Esophagus squamous epithelium (tissue), 5 donors: ENCODE measurements around the gene HACD4. TPM values are rescaled to one million over a fixed set of nuclear protein-coding genes. Genes with fewer than 3 reads are reported as not detected.

Experiments
- DNase-seq: peaks from one replicate; lab custom pipeline; 2025; lab: John Stamatoyannopoulos, UW
- H3K27ac ChIP-seq, 4 donors: fragments of 200-600 bp; sonication (generic); one replicate each; pipeline ENCODE4 v1.5.1; 2016 to 2019; ENCODE audit warnings: mild to moderate bottlenecking in 1 of 4
- H3K27me3 ChIP-seq, 4 donors: fragments of 200-600 bp; sonication (generic); 1 replicate in 3 of 4; 2 replicates in 1 of 4; pipeline versions ENCODE4 v1.5.1 to v1.6.0; 2017 to 2021; ENCODE audit warnings: antibody characterized with exemption in 1 of 4
- H3K36me3 ChIP-seq, 3 donors: fragments of 200-600 bp; sonication (generic); one replicate each; pipeline ENCODE4 v1.5.1; 2016 to 2019
- H3K4me1 ChIP-seq, 3 donors: fragments of 200-600 bp; sonication (generic); one replicate each; pipeline ENCODE4 v1.5.1; 2017 to 2019
- H3K4me3 ChIP-seq, 4 donors: fragments of 200-600 bp; sonication (generic); 1 replicate in 3 of 4; 2 replicates in 1 of 4; pipeline ENCODE4 v1.5.1; 2016 to 2019; ENCODE audit warnings: mild to moderate bottlenecking in 2 of 4, moderate library complexity in 1 of 4
- H3K9me3 ChIP-seq, 3 donors: fragments of 200-600 bp; sonication (generic); one replicate each; pipeline ENCODE4 v1.5.1; 2016 to 2019
- POLR2A ChIP-seq, 4 donors: fragments of 450-650 bp; IDR thresholded peaks; one replicate each; pipeline ENCODE4 v1.6.1; 2017; ENCODE audit warnings: antibody characterized with exemption in 4 of 4, mild to moderate bottlenecking in 4 of 4, moderate library complexity in 3 of 4
- WGBS, 2 donors: methylation state at CpG; one replicate each; pipeline ENCODE4 v1.1.5; 2018; 5-methylcytosine and 5-hydroxymethylcytosine counted together
- intact Hi-C: fragments of 100-400 bp; cut with DNase I; formaldehyde crosslinking; loops from one replicate; pipeline ENCODE4 v1.15.0; 2022
- total RNA-seq, 4 donors: library from RNA; depleted of rRNA; stranded (reverse); fragments of >200 nt; gene quantifications; one replicate each; pipeline ENCODE4 v1.1.0, GENCODE V29; 2016
- TF ChIP-seq, protein P1 (sequence below), 6 experiments: fragments of 450-650 bp in 4 of 6; fragments of 200-600 bp in 2 of 6; sonication (generic) in 2 of 6; IDR thresholded peaks; one replicate each; pipeline ENCODE4 v1.5.1; 2016 to 2019; ENCODE audit warnings: antibody characterized with exemption in 6 of 6, mild to moderate bottlenecking in 4 of 6, moderate library complexity in 4 of 6
- donor health status: DM: yes; HTN: yes; CAD: no.

The HACD4 gene
- total RNA-seq, 4 donors from 2014 or later, result 0.97 to 3.8 (median 2.5) TPM

DNA sequence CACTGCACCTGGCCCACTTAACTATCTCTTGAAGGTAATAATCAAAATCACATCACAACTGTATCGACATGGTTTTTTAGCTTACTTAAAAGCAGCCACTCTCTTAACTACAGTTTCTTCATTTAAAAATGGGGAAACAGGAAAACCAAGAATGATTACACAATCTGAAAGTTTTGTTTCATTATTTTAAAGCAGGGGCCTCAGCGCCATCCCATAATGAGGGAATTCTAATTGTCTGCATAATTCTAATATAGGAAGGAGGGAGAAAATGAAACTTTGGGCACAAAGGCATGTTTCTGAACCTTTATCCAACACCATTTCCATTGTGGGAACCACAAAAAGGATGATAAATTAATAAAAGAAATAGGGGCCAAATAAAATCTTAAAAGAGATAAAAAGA is 7.6 kb downstream of the HACD4 start:
- no peak overlapping the region for H3K4me3 ChIP-seq
- TF ChIP-seq POLR2A (IDR thresholded peaks at IDR 0.05), result no peak
- TF ChIP-seq, protein P1, sequence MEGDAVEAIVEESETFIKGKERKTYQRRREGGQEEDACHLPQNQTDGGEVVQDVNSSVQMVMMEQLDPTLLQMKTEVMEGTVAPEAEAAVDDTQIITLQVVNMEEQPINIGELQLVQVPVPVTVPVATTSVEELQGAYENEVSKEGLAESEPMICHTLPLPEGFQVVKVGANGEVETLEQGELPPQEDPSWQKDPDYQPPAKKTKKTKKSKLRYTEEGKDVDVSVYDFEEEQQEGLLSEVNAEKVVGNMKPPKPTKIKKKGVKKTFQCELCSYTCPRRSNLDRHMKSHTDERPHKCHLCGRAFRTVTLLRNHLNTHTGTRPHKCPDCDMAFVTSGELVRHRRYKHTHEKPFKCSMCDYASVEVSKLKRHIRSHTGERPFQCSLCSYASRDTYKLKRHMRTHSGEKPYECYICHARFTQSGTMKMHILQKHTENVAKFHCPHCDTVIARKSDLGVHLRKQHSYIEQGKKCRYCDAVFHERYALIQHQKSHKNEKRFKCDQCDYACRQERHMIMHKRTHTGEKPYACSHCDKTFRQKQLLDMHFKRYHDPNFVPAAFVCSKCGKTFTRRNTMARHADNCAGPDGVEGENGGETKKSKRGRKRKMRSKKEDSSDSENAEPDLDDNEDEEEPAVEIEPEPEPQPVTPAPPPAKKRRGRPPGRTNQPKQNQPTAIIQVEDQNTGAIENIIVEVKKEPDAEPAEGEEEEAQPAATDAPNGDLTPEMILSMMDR (IDR thresholded peaks at IDR 0.05), result no peak
- peaks cover 0 to 4% (median 0%) of the 10 kb centered on the region in 3 donors for H3K4me1 ChIP-seq
- H3K27me3 ChIP-seq, result no peaks in the 10 kb centered on the region
- 69 to 85% methylated on average over 2 of the region's 2 CpGs for WGBS, 2 donors
- H3K36me3 ChIP-seq, result no peaks in the 10 kb centered on the region
- DNase-seq, result no peak
- H3K27ac ChIP-seq, result no peak overlapping the region
- no peaks in the 10 kb centered on the region for H3K9me3 ChIP-seq
- intact Hi-C loops, result no loop called here

DNA sequence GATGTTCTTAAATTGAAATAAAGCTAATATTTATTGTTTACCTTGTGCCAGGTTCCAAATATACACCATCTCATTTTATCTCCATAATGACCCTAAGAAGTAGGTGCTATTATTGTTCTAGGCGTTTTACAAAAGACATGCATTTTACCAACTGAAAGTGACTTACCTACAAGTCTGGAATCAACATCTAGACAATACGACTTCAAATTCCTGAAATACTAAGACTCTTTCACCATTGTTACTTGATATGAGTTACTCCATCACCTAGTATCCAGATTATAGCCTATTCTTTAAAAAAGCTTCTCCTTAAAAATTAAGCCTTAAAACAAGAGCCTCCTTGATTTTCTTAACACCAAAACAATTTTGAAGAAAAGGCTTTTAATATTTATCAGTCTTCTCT is 13.3 kb downstream of the HACD4 start:
- DNase-seq, result no peak
- Histone ChIP-seq H3K27ac (no peak overlapping the region), H3K36me3 (peaks cover 0 to 12% (median 0%) of the 10 kb centered on the region in 3 donors), H3K27me3 (no peaks in the 10 kb centered on the region), H3K9me3 (no peaks in the 10 kb centered on the region), H3K4me3 (no peak overlapping the region), H3K4me1 (peaks cover 0 to 15% (median 0%) of the 10 kb centered on the region in 3 donors)
- TF ChIP-seq, protein P1 (IDR thresholded peaks at IDR 0.05), result no peak
- intact Hi-C loops, result no loop called here
- WGBS, 2 donors, result 89 to 93% methylated on average over 2 of the region's 2 CpGs

DNA sequence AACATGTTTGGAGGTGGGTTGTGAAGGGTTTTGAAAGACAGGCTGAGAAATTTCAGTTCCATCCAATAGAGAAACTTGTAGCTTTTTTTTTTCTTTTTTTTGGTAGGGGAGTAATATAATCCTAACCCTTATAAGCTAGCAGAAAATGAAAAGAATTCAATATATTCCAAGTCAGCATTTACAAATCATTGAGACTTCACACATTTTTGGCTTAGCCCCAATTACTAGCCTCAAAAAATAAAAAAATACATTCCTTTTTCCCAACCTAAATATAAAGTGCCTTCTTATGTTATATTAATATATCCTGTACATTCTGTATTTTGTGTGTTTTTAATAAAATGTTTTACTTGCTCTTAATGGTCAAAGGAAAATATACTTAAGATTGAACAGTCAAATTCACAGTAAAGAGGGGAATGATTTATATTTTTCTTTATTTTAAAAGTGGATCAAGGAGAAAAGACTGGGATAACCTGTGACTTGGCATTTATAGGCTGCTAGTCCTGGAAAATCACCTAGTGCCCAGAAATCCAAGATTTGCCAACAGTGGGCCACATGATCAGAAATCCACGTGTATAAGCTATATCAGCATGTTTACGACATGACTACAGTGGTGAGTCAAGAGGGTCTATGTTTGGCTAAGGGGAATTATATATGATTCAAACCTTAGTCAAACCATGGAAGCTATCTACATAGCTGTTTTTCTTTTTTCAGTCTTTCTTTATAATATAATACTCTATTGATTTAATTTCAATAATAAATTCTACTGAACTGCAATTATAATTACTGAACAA is 14.5 kb downstream of the HACD4 start:
- no peaks in the 10 kb centered on the region for H3K9me3 ChIP-seq
- H3K27me3 ChIP-seq, result no peaks in the 10 kb centered on the region
- peaks cover 0 to 15% (median 0%) of the 10 kb centered on the region in 3 donors for H3K4me1 ChIP-seq
- no peak overlapping the region for H3K4me3 ChIP-seq
- H3K27ac ChIP-seq, result no peak overlapping the region
- no peak for DNase-seq
- H3K36me3 ChIP-seq, result peaks cover 0 to 12% (median 0%) of the 10 kb centered on the region in 3 donors
- TF ChIP-seq POLR2A (IDR thresholded peaks at IDR 0.05), result no peak
- TF ChIP-seq, protein P1 (IDR thresholded peaks at IDR 0.05), result no peak
- intact Hi-C loops, result no loop called here
- WGBS, 2 donors, result 26 to 39% methylated on average over 2 of the region's 2 CpGs

DNA sequence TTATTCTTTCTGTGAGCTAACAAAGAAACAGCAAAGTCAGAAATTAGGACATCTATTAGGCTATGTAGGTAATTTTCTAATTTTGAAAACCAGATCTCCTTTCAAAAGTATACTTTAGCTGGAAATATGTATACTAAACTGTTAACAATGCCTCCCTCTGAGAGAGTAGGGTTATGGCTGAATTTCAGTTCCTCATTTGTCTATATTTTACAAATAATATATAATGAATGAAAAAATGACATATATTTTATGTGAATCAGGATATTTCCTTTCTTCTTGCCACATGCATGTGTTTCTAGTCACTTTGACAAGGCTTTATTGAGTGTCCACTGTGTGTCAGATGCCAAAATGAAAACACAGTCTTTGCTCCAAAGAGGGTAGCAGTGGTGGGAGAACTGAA is 15.4 kb downstream of the HACD4 start:
- Histone ChIP-seq H3K9me3 (no peaks in the 10 kb centered on the region), H3K4me3 (no peak overlapping the region), H3K27ac (no peak overlapping the region), H3K4me1 (peaks cover 0 to 15% (median 0%) of the 10 kb centered on the region in 3 donors), H3K27me3 (no peaks in the 10 kb centered on the region), H3K36me3 (peaks cover 0 to 18% (median 0%) of the 10 kb centered on the region in 3 donors)
- intact Hi-C loops, result no loop called here
- TF ChIP-seq, protein P1 (IDR thresholded peaks at IDR 0.05), result no peak
- TF ChIP-seq POLR2A (IDR thresholded peaks at IDR 0.05), result no peak
- DNase-seq, result no peak

DNA sequence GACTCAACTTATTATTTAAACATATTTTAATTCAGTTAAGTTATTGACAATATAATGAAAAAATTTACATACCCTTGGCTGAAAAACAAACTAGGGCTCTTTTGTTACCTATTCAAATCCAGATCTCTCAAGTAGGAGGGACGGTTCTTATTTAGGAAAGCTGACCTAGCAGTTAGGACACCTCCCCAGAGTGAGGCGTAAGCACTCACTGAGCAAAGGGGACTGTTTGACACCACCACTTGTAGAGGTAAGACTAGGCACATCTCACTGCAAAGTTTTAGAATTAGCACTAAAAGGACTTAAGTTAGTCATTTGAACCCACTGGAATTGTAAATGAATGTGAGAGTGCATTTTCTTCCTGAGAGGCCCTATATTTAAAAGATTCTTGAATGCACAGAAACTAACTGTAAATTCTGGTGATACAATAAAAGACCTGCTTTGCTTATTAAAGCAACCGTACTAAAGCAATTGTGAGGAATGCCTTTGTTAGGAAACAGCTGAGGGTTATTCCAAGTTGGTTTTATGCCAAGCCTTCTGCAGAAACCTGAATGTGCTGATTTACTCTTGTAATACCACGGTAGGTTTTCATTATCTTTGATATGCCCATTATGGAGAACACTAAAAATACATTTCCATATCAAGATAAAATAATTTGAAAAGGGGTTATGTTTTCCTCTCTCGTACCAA is 16.2 kb downstream of the HACD4 start:
- 55 to 64% methylated on average over 5 of the region's 5 CpGs for WGBS, 2 donors
- Histone ChIP-seq H3K36me3 (peaks cover 0 to 23% (median 0%) of the 10 kb centered on the region in 3 donors), H3K4me1 (peaks cover 0 to 15% (median 0%) of the 10 kb centered on the region in 3 donors), H3K9me3 (no peaks in the 10 kb centered on the region), H3K27ac (no peak overlapping the region), H3K4me3 (no peak overlapping the region), H3K27me3 (no peaks in the 10 kb centered on the region)
- DNase-seq, result no peak
- intact Hi-C loops, result no loop called here
- TF ChIP-seq, protein P1 (IDR thresholded peaks at IDR 0.05), result no peak
- TF ChIP-seq POLR2A (IDR thresholded peaks at IDR 0.05), result no peak
